Sigmoid colon (tissue), 7 donors: ENCODE results near the gene LUZP2. TPM values are rescaled to one million over a fixed set of nuclear protein-coding genes. Genes with fewer than 3 reads are reported as not detected.

ENCODE experiments used
- DNase-seq: peaks from one replicate; pipeline ENCODE4 v3.0.0-alpha.2; 2019
- H3K27ac ChIP-seq, 4 donors: fragments of 200-600 bp; sonication (generic); one replicate each; pipeline ENCODE4 v1.5.1; 2016 to 2019; ENCODE audit warnings: mild to moderate bottlenecking in 1 of 4
- H3K27me3 ChIP-seq, 3 donors: fragments of 200-600 bp; sonication (generic); one replicate each; pipeline ENCODE4 v1.5.1; 2019; ENCODE audit warnings: mild to moderate bottlenecking in 1 of 3
- H3K36me3 ChIP-seq, 4 donors: fragments of 200-600 bp; sonication (generic); one replicate each; pipeline ENCODE4 v1.5.1; 2016 to 2019
- H3K4me1 ChIP-seq, 4 donors: fragments of 200-600 bp; sonication (generic); one replicate each; pipeline ENCODE4 v1.5.1; 2017 to 2019
- H3K4me3 ChIP-seq, 4 donors: fragments of 200-600 bp; sonication (generic); one replicate each; pipeline ENCODE4 v1.5.1; 2017 to 2019; ENCODE audit warnings: mild to moderate bottlenecking in 2 of 4, moderate library complexity in 1 of 4
- H3K9me3 ChIP-seq, 4 donors: fragments of 200-600 bp in 3 of 4; sonication (generic) in 3 of 4; one replicate each; pipeline versions ENCODE4 v1.5.1 to v1.6.1; 2013 to 2019
- EP300 ChIP-seq, 4 donors: sonication (generic); formaldehyde crosslinking; IDR thresholded peaks; one replicate each; pipeline ENCODE4 v1.6.1; 2017; ENCODE audit warnings: antibody characterized with exemption in 4 of 4
- POLR2A ChIP-seq, 2 donors: fragments of 450-650 bp; IDR thresholded peaks; one replicate each; pipeline ENCODE4 v1.6.1; 2016; ENCODE audit warnings: antibody characterized with exemption in 2 of 2, mild to moderate bottlenecking in 2 of 2, moderate library complexity in 2 of 2
- POLR2AphosphoS5 ChIP-seq, 4 donors: sonication (generic); formaldehyde crosslinking; IDR thresholded peaks; one replicate each; pipeline ENCODE4 v1.6.1; 2017; ENCODE audit warnings: antibody characterized with exemption in 4 of 4
- WGBS, 2 donors: extraction: QIAGEN DNeasy Blood & Tissue Kit; methylation state at CpG; one replicate each; pipeline ENCODE4 v1.1.7; 2013; 5-methylcytosine and 5-hydroxymethylcytosine counted together
- intact Hi-C: fragments of 100-400 bp; cut with DNase I; formaldehyde crosslinking; loops from one replicate; pipeline ENCODE4 v1.15.1; 2023
- polyA plus RNA-seq, 3 donors: library from polyadenylated mRNA; stranded (reverse); fragments of 200-250 nt; gene quantifications; one replicate each; pipeline ENCODE4 v1.2.3, GENCODE V29; 2013
- total RNA-seq, 4 donors: library from RNA; depleted of rRNA; stranded (reverse); fragments of >200 nt; gene quantifications; one replicate each; pipeline ENCODE4 v1.1.0, GENCODE V29; 2016
- TF ChIP-seq, protein P1 (sequence below), 4 experiments: fragments of 450-650 bp in 3 of 4; fragments of 200-600 bp in 1 of 4; IDR thresholded peaks; one replicate each; pipeline ENCODE4 v1.5.1; 2016 to 2019; ENCODE audit warnings: antibody characterized with exemption in 4 of 4, mild to moderate bottlenecking in 3 of 4, moderate library complexity in 2 of 4
- donor health status: healthy with polysubstance abuse.
- donor health status: Bipolar disorder and iron deficiency.
- donor health status: healthy.

The LUZP2 gene
- total and polyA plus RNA-seq, 7 donors = 0.16 to 2.1 (median 0.83) TPM

DNA sequence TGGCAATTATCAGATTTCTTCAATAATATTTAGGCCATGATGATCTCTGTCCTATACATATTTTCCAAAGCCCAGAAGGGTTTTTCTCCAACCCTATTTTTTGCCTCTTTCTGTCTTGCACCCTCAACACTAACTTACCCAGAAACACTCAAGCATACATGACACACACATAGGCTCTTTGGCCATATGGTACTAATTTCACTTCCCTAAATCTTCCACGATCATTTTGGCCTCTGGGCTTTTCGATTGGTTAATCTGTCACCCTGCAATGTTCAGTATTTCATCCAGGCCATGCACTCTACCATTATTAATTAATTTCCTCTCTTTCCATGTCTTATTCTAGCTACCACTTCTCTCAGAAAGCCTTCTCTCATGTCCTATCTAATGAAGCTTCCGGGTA lies 59.8 kb downstream of the LUZP2 start:
- WGBS, 2 donors = 83 to 91% methylated on average over 3 of the region's 3 CpGs
- no peak for DNase-seq
- no peak overlapping the region for H3K27ac ChIP-seq

DNA sequence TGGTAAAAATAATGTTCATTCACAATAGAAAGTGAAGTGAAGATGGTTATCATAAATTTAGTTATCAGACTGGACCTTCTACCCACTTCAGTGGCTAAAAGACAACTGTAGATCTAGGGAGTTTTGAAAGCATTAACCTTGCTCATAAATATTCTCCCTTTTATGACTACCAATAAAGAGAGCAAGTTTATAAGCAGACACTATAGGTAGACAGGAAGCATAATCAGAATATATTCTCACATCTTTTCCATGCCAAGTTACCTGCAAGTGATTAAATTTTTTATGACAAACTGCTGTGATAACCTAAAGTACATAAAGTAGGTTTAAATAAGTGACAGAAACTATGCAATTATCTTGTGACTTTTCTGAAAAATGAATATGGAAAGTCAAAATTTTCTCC lies 62.5 kb downstream of the LUZP2 start:
- no peaks in the 10 kb centered on the region for H3K9me3 ChIP-seq
- no peaks in the 10 kb centered on the region for H3K36me3 ChIP-seq
- no peak overlapping the region for H3K27ac ChIP-seq
- intact Hi-C loops = no loop called here
- H3K27me3 ChIP-seq = no peaks in the 10 kb centered on the region
- TF ChIP-seq EP300 (IDR thresholded peaks at IDR 0.05) (no peak), POLR2A (IDR thresholded peaks at IDR 0.05) (no peak), POLR2AphosphoS5 (IDR thresholded peaks at IDR 0.05) (no peak)
- TF ChIP-seq, protein P1, sequence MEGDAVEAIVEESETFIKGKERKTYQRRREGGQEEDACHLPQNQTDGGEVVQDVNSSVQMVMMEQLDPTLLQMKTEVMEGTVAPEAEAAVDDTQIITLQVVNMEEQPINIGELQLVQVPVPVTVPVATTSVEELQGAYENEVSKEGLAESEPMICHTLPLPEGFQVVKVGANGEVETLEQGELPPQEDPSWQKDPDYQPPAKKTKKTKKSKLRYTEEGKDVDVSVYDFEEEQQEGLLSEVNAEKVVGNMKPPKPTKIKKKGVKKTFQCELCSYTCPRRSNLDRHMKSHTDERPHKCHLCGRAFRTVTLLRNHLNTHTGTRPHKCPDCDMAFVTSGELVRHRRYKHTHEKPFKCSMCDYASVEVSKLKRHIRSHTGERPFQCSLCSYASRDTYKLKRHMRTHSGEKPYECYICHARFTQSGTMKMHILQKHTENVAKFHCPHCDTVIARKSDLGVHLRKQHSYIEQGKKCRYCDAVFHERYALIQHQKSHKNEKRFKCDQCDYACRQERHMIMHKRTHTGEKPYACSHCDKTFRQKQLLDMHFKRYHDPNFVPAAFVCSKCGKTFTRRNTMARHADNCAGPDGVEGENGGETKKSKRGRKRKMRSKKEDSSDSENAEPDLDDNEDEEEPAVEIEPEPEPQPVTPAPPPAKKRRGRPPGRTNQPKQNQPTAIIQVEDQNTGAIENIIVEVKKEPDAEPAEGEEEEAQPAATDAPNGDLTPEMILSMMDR (IDR thresholded peaks at IDR 0.05) = no peak
- DNase-seq = no peak
- H3K4me1 ChIP-seq = no peaks in the 10 kb centered on the region
- no peak overlapping the region for H3K4me3 ChIP-seq

More for the DNA sequence above, 59.8 kb downstream of the LUZP2 start:
- Histone ChIP-seq H3K9me3 (no peaks in the 10 kb centered on the region), H3K36me3 (no peaks in the 10 kb centered on the region), H3K27me3 (no peaks in the 10 kb centered on the region), H3K4me3 (no peak overlapping the region), H3K4me1 (no peaks in the 10 kb centered on the region)
- intact Hi-C loops = no loop called here
- TF ChIP-seq, protein P1 (IDR thresholded peaks at IDR 0.05) = no peak
- TF ChIP-seq POLR2A (IDR thresholded peaks at IDR 0.05) (no peak), EP300 (IDR thresholded peaks at IDR 0.05) (no peak), POLR2AphosphoS5 (IDR thresholded peaks at IDR 0.05) (no peak)

DNA sequence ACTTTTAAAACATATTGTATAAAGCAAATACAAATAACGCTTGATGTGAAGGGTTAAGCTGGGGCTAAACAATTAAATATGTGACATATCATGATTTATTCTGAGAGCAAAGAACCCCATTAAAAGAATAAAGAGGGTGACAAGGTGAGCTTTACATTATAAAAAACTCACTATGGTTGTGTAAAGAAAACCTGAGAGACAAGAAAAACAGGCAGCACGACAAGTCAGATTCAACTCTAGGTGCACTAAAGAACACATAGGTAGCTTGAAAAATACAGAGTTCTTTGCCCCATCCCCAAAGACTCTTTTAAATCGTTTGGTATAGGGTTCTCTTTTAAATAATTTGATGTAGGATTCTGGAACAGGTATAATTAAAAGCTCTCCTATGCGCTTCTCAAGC lies 63.5 kb downstream of the LUZP2 start:
- no peak overlapping the region for H3K27ac ChIP-seq
- H3K4me1 ChIP-seq = no peaks in the 10 kb centered on the region
- H3K27me3 ChIP-seq = no peaks in the 10 kb centered on the region
- no peak overlapping the region for H3K4me3 ChIP-seq
- no peaks in the 10 kb centered on the region for H3K9me3 ChIP-seq
- no peaks in the 10 kb centered on the region for H3K36me3 ChIP-seq
- TF ChIP-seq, protein P1 (IDR thresholded peaks at IDR 0.05) = no peak
- TF ChIP-seq POLR2AphosphoS5 (IDR thresholded peaks at IDR 0.05) (no peak), EP300 (IDR thresholded peaks at IDR 0.05) (no peak), POLR2A (IDR thresholded peaks at IDR 0.05) (no peak)
- no peak for DNase-seq
- 38 to 68% methylated on average over 4 of the region's 4 CpGs for WGBS, 2 donors
- intact Hi-C loops = no loop called here

DNA sequence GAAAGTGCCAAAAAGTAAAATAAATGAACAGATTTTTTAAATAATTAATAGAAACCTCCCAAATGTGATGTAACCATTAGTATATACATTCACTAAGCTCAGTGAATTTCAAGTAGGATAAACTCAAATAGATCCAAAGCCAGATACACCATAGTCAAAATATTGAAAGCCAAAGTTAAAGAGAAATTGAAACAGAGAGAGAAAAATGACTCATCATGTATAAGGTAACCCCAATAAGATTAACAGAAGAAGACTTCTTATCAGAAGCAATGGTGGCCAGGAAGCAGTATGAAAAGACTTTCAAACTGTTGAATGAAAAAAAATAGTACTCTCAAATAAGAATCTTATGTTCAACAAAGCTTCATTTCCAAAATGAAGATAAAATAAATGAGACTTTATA lies 70.5 kb downstream of the LUZP2 start:
- Histone ChIP-seq H3K36me3 (no peaks in the 10 kb centered on the region), H3K4me3 (no peak overlapping the region), H3K27me3 (no peaks in the 10 kb centered on the region), H3K4me1 (no peaks in the 10 kb centered on the region), H3K27ac (no peak overlapping the region), H3K9me3 (no peaks in the 10 kb centered on the region)
- DNase-seq = no peak
- intact Hi-C loops = no loop called here
- TF ChIP-seq, protein P1 (IDR thresholded peaks at IDR 0.05) = no peak

DNA sequence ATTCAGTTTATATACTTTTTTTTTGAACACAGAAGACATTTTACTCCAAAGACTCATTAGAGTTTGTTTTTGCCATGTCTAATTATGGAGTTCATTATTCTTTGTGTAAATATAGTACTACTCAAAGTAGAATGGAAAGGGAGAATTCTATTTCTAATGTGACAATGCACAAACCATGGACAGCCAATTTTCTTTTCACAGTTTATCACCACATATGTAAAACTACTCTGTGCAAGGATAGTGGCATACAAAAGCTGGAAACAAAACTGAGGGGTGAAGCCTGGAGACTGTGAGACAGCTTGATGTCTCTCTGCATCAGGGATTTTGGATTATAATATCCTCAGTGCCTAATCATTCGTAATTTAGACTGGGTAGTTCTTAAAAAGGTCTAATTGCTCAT lies 75.5 kb downstream of the LUZP2 start:
- Histone ChIP-seq H3K4me3 (no peak overlapping the region), H3K27me3 (no peaks in the 10 kb centered on the region), H3K36me3 (no peaks in the 10 kb centered on the region), H3K27ac (no peak overlapping the region), H3K9me3 (no peaks in the 10 kb centered on the region), H3K4me1 (no peaks in the 10 kb centered on the region)
- DNase-seq = no peak
- TF ChIP-seq POLR2A (IDR thresholded peaks at IDR 0.05) (no peak), POLR2AphosphoS5 (IDR thresholded peaks at IDR 0.05) (no peak), EP300 (IDR thresholded peaks at IDR 0.05) (no peak)
- TF ChIP-seq, protein P1 (IDR thresholded peaks at IDR 0.05) = no peak
- 81 to 84% methylated on average over 1 of the region's 1 CpG for WGBS, 2 donors
- intact Hi-C loops = no loop called here
